Activated CD8-positive, alpha-beta memory T cell treated with anti-CD3 and anti-CD28 coated beads, Interleukin-2, amount 10 ng/mL, durations not matched to agents 7 days and 5 days (primary cell): ENCODE measurements around the gene SMS. TPM values are rescaled to one million over a fixed set of nuclear protein-coding genes. Genes with fewer than 3 reads are reported as not detected.
"Not testable (repeated sequence)": the region's sequence is repeated elsewhere in the genome, so short reads cannot be mapped to it uniquely, and the experiment has no call there.

Experiments used
- ATAC-seq: fragments of 150-1000 bp; cut with Tn5 transposase; one replicate; pipeline ENCODE4 v1.10.0; 2021; ENCODE audit warnings: moderate library complexity
- CTCF ChIA-PET: fragments of 350-600 bp; sonication (Branson Sonifier 250); formaldehyde crosslinking; loops from one replicate; lab custom pipeline; 2021; ENCODE audit warnings: antibody characterized with exemption; lab: Charles Lee
- DNase-seq: peaks from one replicate; pipeline ENCODE4 v3.0.0-alpha.2; 2020
- H3K27ac Mint-ChIP-seq: one replicate; pipeline ENCODE4 v1.8.0; 2021; ENCODE audit warnings: mild to moderate bottlenecking, mixed read lengths
- H3K27me3 Mint-ChIP-seq: one replicate; pipeline ENCODE4 v1.8.0; 2021; ENCODE audit warnings: mixed read lengths
- H3K36me3 Mint-ChIP-seq: one replicate; pipeline ENCODE4 v1.8.0; 2021; ENCODE audit warnings: mild to moderate bottlenecking, mixed read lengths
- H3K4me1 Mint-ChIP-seq: one replicate; pipeline ENCODE4 v1.8.0; 2021; ENCODE audit warnings: mixed read lengths
- H3K4me3 Mint-ChIP-seq: one replicate; pipeline ENCODE4 v1.8.0; 2021; ENCODE audit warnings: mild to moderate bottlenecking, moderate library complexity, mixed read lengths
- H3K9me3 Mint-ChIP-seq: one replicate; pipeline ENCODE4 v1.8.0; 2022; ENCODE audit warnings: low read depth, mixed read lengths
- total RNA-seq, 2 experiments: library from RNA; stranded (reverse); gene quantifications; one replicate each; pipeline ENCODE4 v1.2.3, GENCODE V29; 2021

SMS gene
- total RNA-seq, 2 experiments from 2014 or later: 76.2 to 95.6 TPM

DNA sequence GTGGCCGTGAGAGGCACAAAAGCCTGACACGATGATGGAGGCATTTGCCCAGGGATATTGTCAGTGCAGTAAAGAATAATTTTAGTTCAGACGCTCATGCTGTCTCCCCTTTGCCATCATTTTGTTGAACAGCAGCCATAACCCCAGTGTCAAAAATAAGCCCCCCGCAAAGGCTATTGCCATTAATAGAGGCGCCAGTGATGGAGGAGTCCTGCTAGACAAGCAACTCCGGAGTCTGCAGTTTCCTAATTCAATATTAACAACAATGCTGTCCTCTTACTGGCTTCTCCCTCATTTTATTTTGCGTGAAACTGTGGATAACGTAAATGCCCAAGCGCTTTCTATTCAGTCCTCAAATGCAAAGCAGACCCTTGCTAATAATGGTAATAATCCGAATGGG, 603 bp upstream of the SMS start:
- no peak for DNase-seq
- peak overlapping the region; percentile 32 for H3K27ac Mint-ChIP-seq
- peaks cover 13% of the 10 kb centered on the region for H3K36me3 Mint-ChIP-seq
- CTCF ChIA-PET: no interaction called here
- H3K4me1 Mint-ChIP-seq: peaks cover 25% of the 10 kb centered on the region
- peak overlapping the region; percentile 43 for H3K4me3 Mint-ChIP-seq
- no peaks in the 10 kb centered on the region for H3K27me3 Mint-ChIP-seq
- H3K9me3 Mint-ChIP-seq: no peaks in the 10 kb centered on the region
- ATAC-seq: no peak

DNA sequence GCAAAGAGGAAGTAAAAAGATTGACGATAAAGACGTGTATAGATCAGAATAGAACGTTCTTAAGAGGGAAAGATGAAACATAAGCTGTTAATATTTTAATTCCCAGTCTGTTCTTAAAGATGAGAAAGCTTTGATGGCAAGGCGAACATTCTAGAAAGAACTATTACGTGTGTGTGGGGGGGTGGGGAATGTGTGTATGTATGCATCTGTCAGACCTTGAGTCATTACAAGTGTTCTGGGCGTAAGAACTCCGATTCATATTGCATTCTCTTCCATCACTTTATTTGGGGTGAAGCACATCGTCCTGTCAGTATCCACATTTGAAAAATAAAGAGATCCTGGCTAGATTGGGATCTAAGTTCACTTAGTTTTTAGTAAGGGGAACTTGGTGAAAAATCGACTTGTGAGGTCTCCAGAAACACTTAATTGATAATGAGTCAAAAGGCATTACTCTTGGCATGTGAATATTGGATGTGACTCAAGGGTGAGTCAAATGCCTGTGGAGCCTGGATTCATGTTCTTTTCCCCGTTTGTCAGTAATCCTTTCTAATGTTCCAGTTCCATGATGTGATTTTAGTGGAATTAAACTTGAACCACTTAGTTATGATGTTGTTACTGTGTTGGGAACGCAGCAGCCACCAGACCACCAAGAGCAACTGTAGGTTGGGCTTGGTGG, 3.1 kb downstream of the SMS start:
- Mint-ChIP-seq H3K27ac (peak overlapping the region; percentile 68), H3K4me3 (peak overlapping the region; percentile 46), H3K9me3 (no peaks in the 10 kb centered on the region), H3K36me3 (peaks cover 16% of the 10 kb centered on the region), H3K27me3 (no peaks in the 10 kb centered on the region), H3K4me1 (peaks cover 42% of the 10 kb centered on the region)
- DNase-seq (no peak), ATAC-seq (no peak)
- CTCF ChIA-PET: interaction anchor here (1.6 kb wide), 1 partner anchor 28 kb away, joined by 7 read pairs; no protein-coding TSS in a partner anchor

DNA sequence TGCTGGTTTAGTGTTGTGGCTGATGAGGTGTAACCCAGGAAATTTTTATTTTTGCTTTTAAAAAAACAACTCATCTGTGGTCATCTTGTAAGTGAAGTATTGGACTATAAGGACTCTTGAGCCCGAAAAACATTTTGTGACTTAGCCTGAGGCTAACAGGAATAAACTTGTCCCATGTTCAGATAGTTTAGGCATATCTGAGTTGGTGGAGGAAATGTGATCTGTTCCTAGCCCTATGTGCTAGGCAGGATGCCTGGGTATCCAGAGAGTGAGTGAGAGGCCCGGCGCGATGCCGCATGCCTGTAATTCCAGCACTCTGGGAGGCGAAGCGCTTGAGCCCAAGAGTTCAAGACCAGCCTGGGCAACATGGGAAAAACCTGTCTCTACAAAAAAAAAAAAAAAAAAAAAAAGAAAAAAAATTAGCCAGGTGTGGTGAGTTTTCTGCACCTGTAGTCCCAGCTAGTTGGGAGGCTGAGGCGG, 3.7 kb downstream of the SMS start:
- no peaks in the 10 kb centered on the region for H3K27me3 Mint-ChIP-seq
- peaks cover 17% of the 10 kb centered on the region for H3K36me3 Mint-ChIP-seq
- H3K9me3 Mint-ChIP-seq: no peaks in the 10 kb centered on the region
- no peak for DNase-seq
- peak overlapping the region; percentile 46 for H3K4me3 Mint-ChIP-seq
- ATAC-seq: no peak
- CTCF ChIA-PET: interaction anchor here (0.9 kb wide), 1 partner anchor 41 kb away, joined by 3 read pairs; no protein-coding TSS in a partner anchor
- H3K27ac Mint-ChIP-seq: no peak overlapping the region
- H3K4me1 Mint-ChIP-seq: peaks cover 45% of the 10 kb centered on the region

DNA sequence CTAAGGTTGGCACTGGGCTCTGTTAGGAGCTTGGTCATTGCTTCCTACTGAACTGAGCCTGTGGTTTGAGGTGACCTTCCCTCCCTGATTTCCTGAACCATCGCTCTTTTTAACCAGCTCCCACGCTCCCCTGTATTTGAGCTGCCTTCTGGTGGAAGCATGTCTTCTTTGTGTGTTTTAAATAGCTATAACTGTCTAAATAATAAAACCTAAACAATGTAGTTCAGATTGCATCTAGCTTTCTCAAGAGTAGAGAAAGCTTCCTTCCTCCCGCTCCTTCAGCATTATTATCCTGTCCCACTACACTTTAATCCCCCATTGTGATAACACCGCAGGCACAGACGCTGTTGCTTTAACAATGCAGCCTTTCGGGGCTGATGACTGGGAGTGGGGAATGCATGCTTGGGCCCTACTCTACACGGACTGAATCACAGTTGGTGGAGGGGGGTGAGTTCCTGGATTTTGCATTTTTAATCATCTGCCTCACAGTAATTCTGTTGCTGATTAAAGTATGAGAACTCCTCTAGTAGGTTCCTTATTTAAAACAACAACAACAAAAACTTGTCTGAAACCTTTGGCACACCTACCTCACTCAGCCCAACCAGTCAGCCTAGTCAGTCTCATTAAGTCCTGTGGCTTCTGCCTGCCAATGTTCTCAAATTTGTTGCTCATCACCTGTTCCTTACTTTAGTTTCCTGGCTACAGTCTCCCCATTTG, 6.6 kb downstream of the SMS start:
- H3K4me1 Mint-ChIP-seq: peaks cover 47% of the 10 kb centered on the region
- H3K36me3 Mint-ChIP-seq: peaks cover 23% of the 10 kb centered on the region
- peak overlapping the region; percentile 54 for H3K27ac Mint-ChIP-seq
- H3K9me3 Mint-ChIP-seq: no peaks in the 10 kb centered on the region
- CTCF ChIA-PET: no interaction called here
- DNase-seq: no peak
- no peak overlapping the region for H3K4me3 Mint-ChIP-seq
- ATAC-seq: no peak
- no peaks in the 10 kb centered on the region for H3K27me3 Mint-ChIP-seq

DNA sequence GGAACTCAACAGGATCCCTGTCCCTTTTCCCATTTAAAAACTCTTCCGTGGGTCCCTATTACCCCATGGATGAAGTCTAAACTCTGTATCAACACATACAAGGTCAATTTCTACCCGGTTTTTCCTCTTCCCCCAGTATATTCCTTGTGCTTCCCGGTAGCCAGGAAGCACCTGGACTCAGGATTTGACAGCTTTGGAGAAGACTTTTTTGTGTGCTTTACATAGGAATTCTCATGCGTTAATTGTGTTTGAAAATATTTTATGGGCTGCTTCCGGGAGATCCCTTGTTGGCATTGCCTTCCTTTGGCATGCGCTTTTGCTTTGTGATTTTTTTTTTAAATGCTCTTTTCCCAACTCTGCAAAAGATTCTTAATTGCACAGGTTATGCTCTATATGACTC, 7.2 kb downstream of the SMS start:
- Mint-ChIP-seq H3K9me3 (no peaks in the 10 kb centered on the region), H3K27me3 (no peaks in the 10 kb centered on the region), H3K4me3 (no peak overlapping the region), H3K27ac (peak overlapping the region; percentile 54), H3K36me3 (peaks cover 18% of the 10 kb centered on the region), H3K4me1 (peaks cover 42% of the 10 kb centered on the region)
- DNase-seq: no peak
- no peak for ATAC-seq
- CTCF ChIA-PET: no interaction called here

DNA sequence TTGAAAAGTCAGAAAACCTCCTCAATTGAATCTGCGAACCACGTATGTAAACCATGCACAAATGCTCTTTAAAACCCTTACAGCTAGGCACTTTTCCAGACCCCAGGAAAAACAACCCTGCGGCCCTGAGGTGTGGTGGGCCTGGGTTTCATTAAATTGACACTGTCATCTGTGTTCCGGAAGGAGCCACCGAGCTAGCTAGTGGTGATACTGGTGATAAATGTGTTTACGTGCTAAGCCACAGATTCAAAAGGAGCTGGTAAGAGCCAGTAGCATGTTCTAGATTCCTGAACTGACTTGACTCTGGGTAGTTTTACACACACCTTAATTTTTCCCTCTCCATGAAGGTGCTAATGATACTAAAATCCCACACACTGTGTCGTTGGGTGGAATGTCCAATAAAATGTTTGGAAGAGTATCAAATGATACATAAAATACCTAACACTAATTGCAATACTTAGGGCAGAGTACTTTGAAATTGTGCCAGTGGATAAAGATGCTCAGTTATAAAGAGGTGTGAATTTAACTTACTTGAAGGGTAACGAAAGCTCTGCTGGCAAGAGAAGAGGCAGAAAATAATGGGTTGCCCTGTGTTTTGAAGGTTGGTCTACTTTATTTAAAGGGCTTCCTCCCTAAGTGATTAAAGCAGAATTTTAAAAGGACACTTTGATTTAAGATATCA, 8.5 kb downstream of the SMS start:
- peak overlapping the region; percentile 36 for H3K27ac Mint-ChIP-seq
- ATAC-seq (no peak), DNase-seq (no peak)
- CTCF ChIA-PET: interaction anchor here (0.7 kb wide), 1 partner anchor 23 kb away, joined by 3 read pairs; no protein-coding TSS in a partner anchor
- no peaks in the 10 kb centered on the region for H3K27me3 Mint-ChIP-seq
- no peak overlapping the region for H3K4me3 Mint-ChIP-seq
- H3K36me3 Mint-ChIP-seq: peaks cover 12% of the 10 kb centered on the region
- peaks cover 33% of the 10 kb centered on the region for H3K4me1 Mint-ChIP-seq
- H3K9me3 Mint-ChIP-seq: no peaks in the 10 kb centered on the region

DNA sequence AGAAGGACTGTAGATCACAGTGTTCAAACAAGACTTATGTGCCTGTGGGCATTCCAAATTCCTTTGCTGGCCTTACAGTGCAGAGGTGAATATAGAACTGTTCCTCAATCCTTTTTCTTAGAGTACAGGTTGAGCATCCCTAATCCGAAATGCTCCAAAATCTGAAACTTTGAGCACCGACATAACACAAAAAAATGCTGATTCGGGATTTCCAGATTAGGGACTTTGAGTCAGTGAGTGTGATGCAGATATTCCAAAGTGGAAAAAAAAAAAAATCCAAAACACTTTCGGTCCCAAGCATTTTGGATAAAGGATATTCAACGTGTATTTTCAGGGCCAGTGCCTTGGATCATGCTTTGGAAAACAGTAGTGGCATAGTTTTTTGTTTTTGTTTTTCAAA, 9.2 kb downstream of the SMS start:
- Mint-ChIP-seq H3K9me3 (no peaks in the 10 kb centered on the region), H3K27me3 (no peaks in the 10 kb centered on the region), H3K4me1 (peaks cover 31% of the 10 kb centered on the region), H3K4me3 (no peak overlapping the region), H3K27ac (no peak overlapping the region), H3K36me3 (peaks cover 12% of the 10 kb centered on the region)
- DNase-seq (no peak), ATAC-seq (no peak)
- CTCF ChIA-PET: no interaction called here

DNA sequence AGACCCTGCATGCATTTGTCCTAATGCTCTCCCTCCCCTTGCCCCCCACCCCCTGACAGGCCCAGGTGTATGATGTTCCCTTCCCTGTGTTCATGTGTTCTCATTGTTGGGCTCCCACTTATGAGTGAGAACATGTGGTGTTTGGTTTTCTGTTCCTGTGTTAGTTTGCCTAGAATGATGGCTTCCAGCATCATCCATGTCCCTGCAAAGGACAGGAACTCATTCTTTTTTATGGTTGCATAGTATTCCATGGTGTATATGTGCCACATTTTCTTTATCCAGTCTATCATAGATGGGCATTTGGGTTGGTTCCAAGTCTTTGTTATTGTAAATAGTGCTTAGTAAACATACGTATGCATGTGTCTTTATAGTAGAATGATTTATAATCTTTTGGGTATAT, 10.0 kb downstream of the SMS start:
- DNase-seq, ATAC-seq, H3K27me3 Mint-ChIP-seq, CTCF ChIA-PET, H3K27ac Mint-ChIP-seq, H3K9me3 Mint-ChIP-seq, H3K4me3 Mint-ChIP-seq: not testable (repeated sequence)
- H3K36me3 Mint-ChIP-seq: peaks cover 12% of the 10 kb centered on the region
- peaks cover 32% of the 10 kb centered on the region for H3K4me1 Mint-ChIP-seq

DNA sequence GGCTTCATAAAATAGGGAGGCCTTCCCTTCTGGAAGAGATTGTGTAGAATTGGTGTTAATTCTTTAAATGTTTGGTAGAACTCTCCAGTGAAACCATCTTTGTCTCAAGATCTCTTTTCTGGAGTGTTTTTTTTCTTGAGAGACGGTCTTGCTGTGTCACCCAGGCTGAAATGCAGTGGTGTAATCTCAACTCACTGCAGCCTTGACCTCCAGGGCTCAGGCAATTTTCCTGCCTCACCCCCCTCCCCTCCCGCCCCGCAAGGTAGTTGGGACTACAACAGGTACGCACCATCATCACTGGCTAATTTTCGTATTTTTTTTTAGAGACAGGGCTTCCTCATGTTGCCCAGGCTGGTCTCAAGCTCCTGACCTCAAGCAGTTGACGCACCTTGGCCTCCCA, 12.1 kb downstream of the SMS start:
- Mint-ChIP-seq H3K36me3 (peaks cover 9% of the 10 kb centered on the region), H3K4me1 (peaks cover 23% of the 10 kb centered on the region), H3K27ac (no peak overlapping the region), H3K27me3 (no peaks in the 10 kb centered on the region), H3K9me3 (no peaks in the 10 kb centered on the region), H3K4me3 (no peak overlapping the region)
- DNase-seq (no peak), ATAC-seq (no peak)
- CTCF ChIA-PET: no interaction called here

DNA sequence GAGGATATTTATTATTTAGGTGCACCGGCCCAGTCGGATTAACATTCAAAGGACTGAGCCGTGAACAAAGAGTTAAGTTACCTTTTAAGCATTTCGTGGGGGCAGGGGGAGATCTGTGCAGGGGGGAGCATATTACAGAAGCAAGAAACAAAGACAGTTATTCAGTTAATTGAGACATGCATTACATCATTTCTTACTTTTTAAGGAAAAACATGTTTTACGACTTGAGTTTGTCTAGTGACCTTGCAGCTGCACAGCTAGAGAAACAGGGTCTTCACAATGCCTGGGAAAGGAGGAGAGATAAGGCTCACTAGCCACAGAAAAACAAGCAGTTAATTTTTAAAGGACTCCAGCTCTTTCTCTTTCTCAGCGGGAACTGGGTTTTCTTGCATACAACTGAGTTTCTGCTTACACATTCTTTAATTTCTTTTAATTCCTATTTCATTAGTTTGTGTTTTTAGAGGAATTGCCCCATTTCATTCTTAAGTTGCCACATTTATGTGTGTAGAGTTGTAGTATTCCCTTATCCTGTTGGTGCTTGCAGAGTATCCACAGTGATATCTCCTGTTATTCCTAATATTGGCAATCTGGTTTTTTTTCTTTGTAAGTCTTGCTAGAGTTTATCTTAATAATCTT, 12.8 kb downstream of the SMS start:
- not testable (repeated sequence) for H3K36me3 Mint-ChIP-seq

DNA sequence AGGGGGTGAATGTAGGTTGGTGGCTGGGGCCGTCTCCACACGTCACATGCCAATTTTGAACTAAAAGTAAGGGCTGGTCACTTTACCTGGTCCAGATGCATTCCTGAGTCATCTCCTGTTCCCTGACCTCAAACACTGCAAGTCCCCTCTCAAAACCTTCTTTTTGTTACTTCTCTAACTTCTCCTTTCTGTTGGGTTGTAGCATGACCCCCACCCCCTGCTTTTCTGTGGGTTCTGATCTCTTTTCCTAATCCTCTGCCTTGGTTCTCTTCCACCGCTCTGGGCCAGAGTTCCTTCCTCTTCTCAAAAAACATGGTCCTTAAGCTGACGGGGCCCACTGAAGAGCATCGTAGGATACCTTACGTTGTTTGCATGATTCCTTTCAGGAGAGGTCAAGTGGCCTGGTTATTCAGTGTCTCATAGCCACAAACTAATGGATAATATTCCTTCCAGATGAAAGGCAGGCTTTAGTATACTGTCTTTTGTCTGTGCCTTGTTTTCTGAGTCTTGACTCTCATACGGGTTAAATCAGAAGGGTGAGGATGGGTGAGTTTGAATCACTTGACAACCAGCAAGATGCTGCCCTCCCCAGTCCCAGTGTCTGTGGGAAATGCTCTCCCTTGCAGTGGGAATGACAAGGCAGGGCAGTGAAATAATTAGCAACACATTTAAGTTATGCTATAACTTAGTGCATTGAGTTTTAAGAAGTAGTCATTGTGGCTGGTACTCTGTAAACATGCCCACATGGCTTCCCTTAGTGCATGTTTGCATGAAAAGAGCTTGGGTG, 15.1 kb downstream of the SMS start:
- no peak for DNase-seq
- H3K27ac Mint-ChIP-seq: no peak overlapping the region
- peaks cover 6% of the 10 kb centered on the region for H3K36me3 Mint-ChIP-seq
- H3K9me3 Mint-ChIP-seq: no peaks in the 10 kb centered on the region
- no peak overlapping the region for H3K4me3 Mint-ChIP-seq
- H3K27me3 Mint-ChIP-seq: no peaks in the 10 kb centered on the region
- no peak for ATAC-seq
- CTCF ChIA-PET: no interaction called here
- peaks cover 27% of the 10 kb centered on the region for H3K4me1 Mint-ChIP-seq

More for the DNA sequence above, 12.8 kb downstream of the SMS start:
- ATAC-seq, H3K9me3 Mint-ChIP-seq, DNase-seq, H3K4me3 Mint-ChIP-seq, CTCF ChIA-PET, H3K27ac Mint-ChIP-seq, H3K27me3 Mint-ChIP-seq: not testable (repeated sequence)
- peaks cover 23% of the 10 kb centered on the region for H3K4me1 Mint-ChIP-seq

DNA sequence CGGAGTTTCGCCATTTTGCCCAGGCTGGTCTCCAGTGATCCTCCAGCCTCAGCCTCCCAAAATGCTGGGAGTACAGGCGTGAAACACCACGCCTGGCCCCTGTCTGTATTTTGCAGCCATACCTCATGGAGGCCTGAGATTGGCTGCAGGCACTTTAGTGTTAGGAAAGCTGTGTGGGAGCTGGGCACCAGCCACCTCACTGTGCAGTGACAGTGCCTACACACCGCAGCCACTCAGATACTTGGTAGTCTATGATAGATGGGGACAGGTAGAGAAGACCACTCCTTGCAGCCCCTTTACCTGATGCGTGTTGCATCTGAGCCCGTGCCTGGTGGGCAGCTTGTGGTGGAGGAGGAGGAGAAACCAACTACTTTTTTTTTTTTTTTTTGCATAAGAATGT, 16.3 kb downstream of the SMS start:
- Mint-ChIP-seq H3K4me3 (no peak overlapping the region), H3K4me1 (peaks cover 31% of the 10 kb centered on the region), H3K9me3 (no peaks in the 10 kb centered on the region), H3K36me3 (peaks cover 4% of the 10 kb centered on the region), H3K27ac (no peak overlapping the region), H3K27me3 (no peaks in the 10 kb centered on the region)
- DNase-seq (no peak), ATAC-seq (no peak)
- CTCF ChIA-PET: no interaction called here
